ENCODE results near the gene BCAS1.

The BCAS1 gene

GRCh38 chr20:53896041-53896440 lies 174.4 kb downstream of the BCAS1 start:
- Mint-ChIP-seq H3K4me3 (no peak overlapping the region), H3K27ac (no peak overlapping the region), H3K4me1 (ENCODE audit: low read depth) (peaks cover 41% of the 10 kb centered on the region), H3K9me3 (no peaks in the 10 kb centered on the region), H3K36me3 (ENCODE audit: low read depth) (peaks cover 2% of the 10 kb centered on the region), H3K27me3 (ENCODE audit: low read depth) (no peaks in the 10 kb centered on the region)

GRCh38 chr20:53895385-53895755 lies 175.0 kb downstream of the BCAS1 start:
- Mint-ChIP-seq H3K27me3 (ENCODE audit: low read depth) (no peaks in the 10 kb centered on the region), H3K27ac (no peak overlapping the region), H3K4me3 (no peak overlapping the region), H3K9me3 (no peaks in the 10 kb centered on the region), H3K36me3 (ENCODE audit: low read depth) (peaks cover 2% of the 10 kb centered on the region), H3K4me1 (ENCODE audit: low read depth) (peaks cover 37% of the 10 kb centered on the region)

- Mint-ChIP-seq H3K4me1 (ENCODE audit: low read depth) (peaks cover 32% of the 10 kb centered on the region), H3K36me3 (ENCODE audit: low read depth) (peaks cover 2% of the 10 kb centered on the region), H3K4me3 (no peak overlapping the region), H3K27ac (peak overlapping the region; percentile 27), H3K9me3 (no peaks in the 10 kb centered on the region), H3K27me3 (ENCODE audit: low read depth) (no peaks in the 10 kb centered on the region)
These were observed 175.5 kb downstream of the BCAS1 start for GRCh38 chr20:53894707-53895384.

All from T-helper 1 cell treated with Interleukin-12 subunit alpha and Interleukin-12 subunit beta and Interleukin-4 antibody, amounts not matched to agents 30 μg/mL and 1 μg/mL, for 36 hours (primary cell).